ENCODE measurements around the gene IFI27L1. TPM values are rescaled to one million over a fixed set of nuclear protein-coding genes. Genes with fewer than 3 reads are reported as not detected.

IFI27L1 gene
- total RNA-seq, 2 donors from 2014 or later: 15.8 to 27.4 TPM

DNA sequence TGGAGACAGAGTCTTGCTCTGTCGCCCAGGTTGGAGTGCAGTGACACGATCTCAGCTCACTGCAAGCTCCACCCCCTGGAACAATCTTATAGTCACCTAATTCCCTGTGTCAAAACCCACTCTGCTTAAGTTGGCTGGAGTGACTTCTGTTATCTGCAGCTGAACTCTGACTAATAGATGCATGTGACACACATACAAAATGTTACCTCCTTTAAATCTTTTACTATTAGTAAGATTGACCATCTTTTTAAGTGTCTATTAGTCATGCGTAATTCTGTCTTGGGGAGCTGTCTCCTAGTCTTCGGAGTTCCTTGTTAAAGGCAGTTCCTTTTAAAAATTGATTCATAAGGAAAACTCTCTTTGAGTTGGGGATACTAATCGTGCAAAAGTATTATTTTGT, 7.4 kb downstream of the IFI27L1 start:
- H3K27me3 ChIP-seq: no peaks in the 10 kb centered on the region
- no peak overlapping the region for H3K9ac ChIP-seq (ENCODE audit: low read depth in 2 of 2, low read length in 2 of 2)
- no peaks in the 10 kb centered on the region for H3K9me3 ChIP-seq
- H3K27ac ChIP-seq: no peak overlapping the region
- no peaks in the 10 kb centered on the region for H3K36me3 ChIP-seq
- intact Hi-C loops (cut with DNase I): no loop called here
- no peak overlapping the region for H3K4me3 ChIP-seq
- H3K4me1 ChIP-seq: no peaks in the 10 kb centered on the region
- TF ChIP-seq, protein P1, sequence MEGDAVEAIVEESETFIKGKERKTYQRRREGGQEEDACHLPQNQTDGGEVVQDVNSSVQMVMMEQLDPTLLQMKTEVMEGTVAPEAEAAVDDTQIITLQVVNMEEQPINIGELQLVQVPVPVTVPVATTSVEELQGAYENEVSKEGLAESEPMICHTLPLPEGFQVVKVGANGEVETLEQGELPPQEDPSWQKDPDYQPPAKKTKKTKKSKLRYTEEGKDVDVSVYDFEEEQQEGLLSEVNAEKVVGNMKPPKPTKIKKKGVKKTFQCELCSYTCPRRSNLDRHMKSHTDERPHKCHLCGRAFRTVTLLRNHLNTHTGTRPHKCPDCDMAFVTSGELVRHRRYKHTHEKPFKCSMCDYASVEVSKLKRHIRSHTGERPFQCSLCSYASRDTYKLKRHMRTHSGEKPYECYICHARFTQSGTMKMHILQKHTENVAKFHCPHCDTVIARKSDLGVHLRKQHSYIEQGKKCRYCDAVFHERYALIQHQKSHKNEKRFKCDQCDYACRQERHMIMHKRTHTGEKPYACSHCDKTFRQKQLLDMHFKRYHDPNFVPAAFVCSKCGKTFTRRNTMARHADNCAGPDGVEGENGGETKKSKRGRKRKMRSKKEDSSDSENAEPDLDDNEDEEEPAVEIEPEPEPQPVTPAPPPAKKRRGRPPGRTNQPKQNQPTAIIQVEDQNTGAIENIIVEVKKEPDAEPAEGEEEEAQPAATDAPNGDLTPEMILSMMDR (IDR thresholded peaks at IDR 0.05): no peak
- DNase-seq: no peak

DNA sequence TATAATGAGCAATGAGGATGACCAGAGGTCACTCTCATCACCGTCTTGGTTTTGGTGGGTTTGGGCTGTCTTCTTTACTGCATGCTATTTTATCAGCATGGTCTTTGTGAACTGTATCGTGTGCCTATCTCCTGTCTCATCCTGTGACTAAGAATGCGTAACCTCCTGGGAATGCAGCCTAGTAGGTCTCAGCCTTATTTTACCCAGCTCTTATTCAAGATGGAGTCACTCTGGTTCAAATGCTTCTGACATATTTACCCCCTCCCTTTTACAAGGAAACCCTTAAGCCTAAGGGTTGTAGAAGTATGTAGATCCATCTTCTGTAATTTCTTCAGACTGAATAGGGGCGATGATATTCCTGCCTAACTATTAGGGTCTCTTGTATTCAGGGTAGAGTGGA, 8.4 kb downstream of the IFI27L1 start:
- H3K9me3 ChIP-seq: no peaks in the 10 kb centered on the region
- no peak overlapping the region for H3K9ac ChIP-seq (ENCODE audit: low read depth in 2 of 2, low read length in 2 of 2)
- no peaks in the 10 kb centered on the region for H3K36me3 ChIP-seq
- intact Hi-C loops (cut with DNase I): no loop called here
- no peak overlapping the region for H3K27ac ChIP-seq
- TF ChIP-seq, protein P1 (IDR thresholded peaks at IDR 0.05): no peak
- no peak for DNase-seq
- no peaks in the 10 kb centered on the region for H3K4me1 ChIP-seq
- no peak overlapping the region for H3K4me3 ChIP-seq
- no peaks in the 10 kb centered on the region for H3K27me3 ChIP-seq

DNA sequence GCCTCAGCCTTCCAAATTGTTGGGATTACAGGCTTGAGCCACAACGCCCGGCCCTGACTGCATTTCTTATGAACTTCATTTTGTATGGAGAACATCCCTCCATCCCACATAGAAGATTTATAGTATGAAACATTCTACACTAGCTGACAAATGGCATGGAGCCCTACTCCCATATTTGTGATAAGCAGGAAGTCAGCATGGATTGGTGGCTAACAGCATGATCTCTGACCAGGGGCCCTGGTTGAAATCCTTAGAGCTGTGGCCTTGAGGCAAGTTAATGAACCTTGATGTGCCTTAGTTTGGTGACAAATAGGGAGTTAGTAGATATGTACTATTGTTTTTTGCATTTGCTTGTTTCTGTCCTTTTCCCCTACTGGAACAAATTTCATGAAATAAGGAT, 12.3 kb downstream of the IFI27L1 start:
- no peak overlapping the region for H3K9ac ChIP-seq (ENCODE audit: low read depth in 2 of 2, low read length in 2 of 2)
- H3K36me3 ChIP-seq: no peaks in the 10 kb centered on the region
- no peak overlapping the region for H3K27ac ChIP-seq
- no peaks in the 10 kb centered on the region for H3K4me1 ChIP-seq
- TF ChIP-seq, protein P1 (IDR thresholded peaks at IDR 0.05): no peak
- no peaks in the 10 kb centered on the region for H3K27me3 ChIP-seq
- intact Hi-C loops (cut with DNase I): no loop called here
- H3K4me3 ChIP-seq: no peak overlapping the region
- DNase-seq: no peak
- no peaks in the 10 kb centered on the region for H3K9me3 ChIP-seq

DNA sequence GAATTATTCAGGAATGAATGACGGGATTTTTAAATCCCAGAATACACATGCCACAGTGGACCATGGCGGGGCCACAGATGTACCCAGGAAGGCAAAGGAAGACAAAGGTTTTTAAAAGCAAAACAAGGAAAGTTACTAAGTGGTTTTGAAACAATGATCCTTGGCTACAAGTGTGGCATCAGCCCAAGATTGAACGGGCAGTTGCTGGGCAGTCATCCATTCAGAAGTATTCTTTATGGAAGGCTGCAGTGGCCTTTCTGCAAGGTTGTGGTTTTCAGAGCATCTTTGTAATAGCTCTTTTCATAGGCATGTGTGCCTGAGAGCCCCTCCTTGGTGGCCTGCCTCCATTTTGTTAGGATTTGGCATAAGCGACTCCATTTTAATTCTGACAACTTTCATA, 16.0 kb downstream of the IFI27L1 start:
- no peak for DNase-seq
- H3K36me3 ChIP-seq: no peaks in the 10 kb centered on the region
- H3K9me3 ChIP-seq: no peaks in the 10 kb centered on the region
- H3K4me1 ChIP-seq: no peaks in the 10 kb centered on the region
- H3K4me3 ChIP-seq: no peak overlapping the region
- TF ChIP-seq, protein P1 (IDR thresholded peaks at IDR 0.05): no peak
- no peaks in the 10 kb centered on the region for H3K27me3 ChIP-seq
- no peak overlapping the region for H3K9ac ChIP-seq (ENCODE audit: low read depth in 2 of 2, low read length in 2 of 2)
- intact Hi-C loops (cut with DNase I): no loop called here
- no peak overlapping the region for H3K27ac ChIP-seq

DNA sequence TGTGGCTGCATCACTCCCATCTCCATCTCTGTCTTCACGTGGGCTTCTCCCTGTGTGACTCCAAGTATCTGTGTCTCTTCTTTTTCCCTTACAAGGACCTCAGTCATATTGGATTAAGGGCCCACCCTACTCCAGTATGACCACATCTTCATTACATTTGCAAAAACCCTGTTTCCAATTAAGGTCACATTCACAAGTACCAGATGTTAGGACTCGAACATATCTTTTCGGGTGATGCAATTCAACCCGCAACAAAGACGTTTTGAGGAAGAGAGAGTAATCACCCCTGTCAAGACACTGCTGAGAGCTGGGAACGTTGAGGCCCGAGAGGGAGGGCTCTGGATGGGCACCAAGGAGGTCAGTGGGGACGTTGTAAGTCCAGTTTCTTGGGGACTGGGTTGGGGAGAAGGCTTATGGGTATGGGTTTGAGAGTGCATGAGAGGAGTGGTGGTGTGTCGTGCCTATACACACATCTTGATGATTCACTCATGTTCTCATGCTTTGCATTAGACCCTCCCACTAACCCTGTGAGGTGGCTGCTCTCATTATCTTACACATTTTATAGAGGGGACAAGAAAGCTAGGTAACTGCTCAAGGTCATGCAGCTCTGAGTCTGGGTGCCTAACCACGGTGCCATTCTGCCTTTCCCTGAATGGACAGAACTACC, 17.3 kb downstream of the IFI27L1 start:
- H3K9me3 ChIP-seq: no peaks in the 10 kb centered on the region
- no peak overlapping the region for H3K27ac ChIP-seq
- TF ChIP-seq, protein P1 (IDR thresholded peaks at IDR 0.05): no peak
- no peak for DNase-seq
- no peaks in the 10 kb centered on the region for H3K36me3 ChIP-seq
- intact Hi-C loops (cut with DNase I): no loop called here
- no peak overlapping the region for H3K4me3 ChIP-seq
- H3K9ac ChIP-seq (ENCODE audit: low read depth in 2 of 2, low read length in 2 of 2): no peak overlapping the region
- no peaks in the 10 kb centered on the region for H3K27me3 ChIP-seq
- H3K4me1 ChIP-seq: no peaks in the 10 kb centered on the region
